Activated CD8-positive, alpha-beta memory T cell treated with anti-CD3 and anti-CD28 coated beads for 24 hours (primary cell): ENCODE measurements around the gene ACOX1.
A peak's percentile ranks its signal among the peaks of the same experiment; 100 is the strongest.
"Not testable (repeated sequence)": the region's sequence is repeated elsewhere in the genome, so short reads cannot be mapped to it uniquely, and the experiment has no call there.

Experiments used
- DNase-seq: peaks from one replicate; pipeline ENCODE4 v3.0.0-alpha.2; 2020

Gene ACOX1

GRCh38 chr17:75980188-75981018 is 1.4 kb upstream of the ACOX1 start:
- no peak for DNase-seq

- DNase-seq, result no peak
Observed at GRCh38 chr17:75979705-75980187, 780 bp upstream of the ACOX1 start.

- DNase-seq, result no peak
Observed at GRCh38 chr17:75976175-75976848, 2.7 kb downstream of the ACOX1 start.

GRCh38 chr17:75975757-75976174 is 3.2 kb downstream of the ACOX1 start:
- DNase-seq, result no peak

- not testable (repeated sequence) for DNase-seq
Observed at GRCh38 chr17:75975187-75975586, 3.8 kb downstream of the ACOX1 start.

- no peak for DNase-seq
Observed at GRCh38 chr17:75970626-75971025, 8.3 kb downstream of the ACOX1 start.

- DNase-seq, result no peak
Observed at GRCh38 chr17:75970011-75970523, 8.9 kb downstream of the ACOX1 start.

- DNase-seq, result not testable (repeated sequence)
Observed at GRCh38 chr17:75969044-75969443, 9.9 kb downstream of the ACOX1 start.

GRCh38 chr17:75965468-75965867 is 13.5 kb downstream of the ACOX1 start:
- DNase-seq, result no peak

GRCh38 chr17:75959839-75960511 is 19.0 kb downstream of the ACOX1 start:
- DNase-seq, result no peak

GRCh38 chr17:75959051-75959838 is 19.7 kb downstream of the ACOX1 start:
- DNase-seq, result no peak

GRCh38 chr17:75950855-75951554 is 28.0 kb downstream of the ACOX1 start:
- DNase-seq, result no peak

- no peak for DNase-seq
Observed at GRCh38 chr17:75950421-75950820, 28.5 kb downstream of the ACOX1 start.

GRCh38 chr17:75945211-75945610 is 33.8 kb downstream of the ACOX1 start:
- no peak for DNase-seq

- no peak for DNase-seq
Observed at GRCh38 chr17:75943491-75943890, 35.5 kb downstream of the ACOX1 start.

GRCh38 chr17:75942473-75942872 is 36.5 kb downstream of the ACOX1 start:
- no peak for DNase-seq

- DNase-seq, result no peak
Observed at GRCh38 chr17:75941442-75941819, 37.5 kb downstream of the ACOX1 start.

- peak; percentile 94 for DNase-seq
Observed at GRCh38 chr17:75940727-75941441, 38.1 kb downstream of the ACOX1 start, which contains the start of gene FBF1. TSS of gene FBF1 (minus strand) at chr17:75941042. CDS start at chr17:75938149, 2,893 bp downstream.

GRCh38 chr17:75937652-75938051 is 41.3 kb downstream of the ACOX1 start:
- no peak for DNase-seq

GRCh38 chr17:75933808-75934207 is 45.2 kb downstream of the ACOX1 start:
- DNase-seq, result no peak

- no peak for DNase-seq
Observed at GRCh38 chr17:75932852-75933251, 46.1 kb downstream of the ACOX1 start.
